Stimulated activated CD4-positive, alpha-beta T cell treated with anti-CD3 and anti-CD28 coated beads, Interleukin-15, amount 100 ng/mL, for 48 hours (primary cell): ENCODE measurements around the gene PPP2R2B.
"Not testable (repeated sequence)": the region's sequence is repeated elsewhere in the genome, so short reads cannot be mapped to it uniquely, and the experiment has no call there.

ENCODE experiments used
- DNase-seq, 2 donors: peaks; one replicate each; pipeline ENCODE4 v3.0.0-alpha.2; 2020; ENCODE audit warnings: low read depth in 2 of 2

Gene PPP2R2B

GRCh38 chr5:146609731-146610130 lies 268.8 kb downstream of the PPP2R2B start:
- not testable (repeated sequence) for DNase-seq

DNA sequence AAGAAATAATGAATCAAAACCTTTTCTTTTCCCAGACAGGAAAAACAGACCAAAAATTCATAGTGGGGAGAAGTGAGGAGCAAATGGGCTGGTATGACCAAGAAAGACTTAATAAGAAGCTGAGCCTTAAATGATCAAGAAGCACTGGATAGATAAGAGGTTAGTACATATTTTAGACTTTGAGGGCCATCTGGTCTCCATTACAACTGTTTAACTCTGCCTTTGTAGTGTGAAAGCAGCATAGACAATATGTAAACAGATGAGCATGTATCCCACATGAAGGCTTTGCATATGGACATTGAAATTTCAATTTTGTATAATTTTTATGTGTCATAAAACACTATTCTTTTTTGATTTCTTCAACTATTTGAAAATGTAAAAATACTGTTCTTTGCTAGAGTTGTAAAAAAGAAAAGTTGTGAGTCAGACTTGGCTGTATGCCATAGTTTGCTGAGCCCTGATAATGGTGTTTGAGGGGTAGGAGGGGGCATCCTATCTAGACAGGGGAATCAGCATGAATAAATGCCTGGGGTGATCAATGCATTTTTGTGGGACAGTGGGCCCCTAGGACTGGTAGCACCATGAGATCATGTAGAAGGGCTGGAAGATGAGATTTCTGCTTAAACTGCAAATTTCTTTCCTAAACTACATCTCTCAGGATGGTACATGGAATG lies 270.8 kb downstream of the PPP2R2B start:
- no peak for DNase-seq

GRCh38 chr5:146606893-146607292 lies 271.7 kb downstream of the PPP2R2B start:
- DNase-seq = no peak

DNA sequence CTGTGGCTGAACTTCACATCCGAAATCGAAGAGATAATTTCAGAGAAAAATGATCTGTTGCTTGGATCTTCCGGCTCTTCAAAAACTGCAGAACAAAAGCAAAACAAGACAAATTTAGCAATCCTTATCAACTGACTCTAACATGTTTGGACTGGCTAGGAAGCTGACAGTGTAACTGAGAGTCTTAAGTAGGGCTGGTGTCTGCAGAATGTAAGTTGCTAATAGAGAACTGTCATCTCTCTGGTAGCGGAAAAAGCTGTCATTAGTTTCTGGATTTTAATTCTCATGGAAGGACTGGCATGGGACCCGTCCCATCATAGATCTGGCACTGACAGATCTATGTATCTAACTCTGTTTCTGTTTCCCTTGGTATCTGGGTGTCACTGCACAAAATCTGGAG lies 278.2 kb downstream of the PPP2R2B start:
- DNase-seq = no peak

GRCh38 chr5:146599261-146599660 lies 279.3 kb downstream of the PPP2R2B start:
- no peak for DNase-seq

GRCh38 chr5:146595088-146595487 lies 283.5 kb downstream of the PPP2R2B start:
- no peak for DNase-seq

DNA sequence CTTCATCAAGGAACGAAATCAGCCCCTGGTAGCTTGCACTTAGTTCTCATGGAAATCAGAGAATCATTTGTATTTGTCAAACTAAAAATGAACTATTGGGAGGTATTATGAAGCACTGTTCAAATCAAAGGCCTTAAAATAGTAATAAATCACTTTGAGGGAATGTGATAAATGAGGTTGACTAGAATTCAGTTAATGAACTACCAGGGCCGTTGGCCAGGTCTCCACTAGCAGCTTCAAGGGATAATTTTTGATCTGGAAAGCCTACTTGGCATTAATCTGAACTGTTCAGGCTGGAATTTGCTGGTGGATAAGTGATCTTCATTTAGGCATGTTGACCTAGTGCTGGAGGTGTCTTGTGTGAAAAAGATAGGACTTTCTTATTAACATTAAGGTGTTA lies 286.2 kb downstream of the PPP2R2B start:
- DNase-seq = no peak

- no peak for DNase-seq
These were observed 289.6 kb downstream of the PPP2R2B start for GRCh38 chr5:146589028-146589345.

- DNase-seq = no peak
These were observed 290.1 kb downstream of the PPP2R2B start for GRCh38 chr5:146588331-146589027.

- no peak for DNase-seq
These were observed 291.8 kb downstream of the PPP2R2B start for GRCh38 chr5:146586752-146587151.

DNA sequence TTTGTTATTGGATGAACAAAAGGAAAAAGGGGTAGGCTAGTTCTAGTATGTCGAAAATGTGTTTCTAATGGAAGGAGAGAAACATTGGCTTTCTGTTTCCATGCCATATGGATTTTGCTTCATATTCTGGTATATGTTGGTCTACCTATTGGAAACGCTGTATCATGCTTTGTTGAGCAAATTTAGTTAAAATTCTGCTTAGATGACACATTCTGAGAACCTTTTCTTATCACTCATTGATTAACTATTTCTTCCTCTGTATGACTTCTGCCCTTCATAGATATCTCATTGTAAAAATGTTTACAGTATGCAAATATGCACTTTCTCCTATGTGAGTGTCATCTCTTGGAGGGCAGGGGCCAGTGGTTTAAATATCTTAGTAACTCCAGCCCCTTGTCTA lies 293.8 kb downstream of the PPP2R2B start:
- no peak for DNase-seq

GRCh38 chr5:146582051-146582596 lies 296.4 kb downstream of the PPP2R2B start:
- DNase-seq = no peak

- no peak for DNase-seq
These were observed 298.3 kb downstream of the PPP2R2B start for GRCh38 chr5:146580237-146580636.

DNA sequence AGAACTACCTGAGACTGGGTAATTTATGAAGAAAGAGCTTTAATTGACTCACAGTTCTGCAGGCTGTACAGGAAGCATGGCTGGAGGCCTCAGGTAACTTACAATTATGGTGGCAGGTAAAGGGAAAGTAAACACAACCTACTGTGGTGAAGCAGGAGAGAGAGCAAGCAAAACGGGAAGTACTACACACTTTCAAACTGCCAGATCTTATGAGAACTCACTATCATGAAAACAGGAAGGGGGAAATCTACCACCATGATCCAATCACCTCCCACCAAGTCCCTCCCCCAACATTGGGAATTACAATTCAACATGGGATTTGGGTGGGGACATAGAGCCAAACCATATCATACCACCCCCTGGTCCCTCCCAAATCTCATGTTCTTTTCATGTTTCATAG lies 303.8 kb downstream of the PPP2R2B start:
- DNase-seq = no peak

DNA sequence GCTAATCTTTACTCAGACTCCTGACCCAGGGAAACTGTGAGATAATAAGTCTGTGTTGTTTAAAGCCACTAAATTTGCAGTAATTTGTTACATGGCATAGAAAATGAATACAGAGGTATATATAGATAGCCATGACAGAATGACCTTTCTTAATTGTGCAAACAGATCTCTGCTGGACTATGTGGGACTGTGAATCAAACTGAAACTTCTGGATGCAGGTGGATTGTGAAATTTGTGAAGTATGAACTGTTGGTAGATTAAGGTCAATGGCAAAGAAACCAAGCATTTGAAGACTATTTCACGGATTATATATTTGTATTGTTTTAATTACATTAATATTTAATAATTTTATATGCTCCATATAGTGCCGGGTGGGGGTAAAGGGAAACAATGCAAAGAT lies 310.4 kb downstream of the PPP2R2B start:
- DNase-seq = no peak

- DNase-seq = peak; percentile 4 to 38
These were observed 312.7 kb downstream of the PPP2R2B start for GRCh38 chr5:146565764-146566367.

DNA sequence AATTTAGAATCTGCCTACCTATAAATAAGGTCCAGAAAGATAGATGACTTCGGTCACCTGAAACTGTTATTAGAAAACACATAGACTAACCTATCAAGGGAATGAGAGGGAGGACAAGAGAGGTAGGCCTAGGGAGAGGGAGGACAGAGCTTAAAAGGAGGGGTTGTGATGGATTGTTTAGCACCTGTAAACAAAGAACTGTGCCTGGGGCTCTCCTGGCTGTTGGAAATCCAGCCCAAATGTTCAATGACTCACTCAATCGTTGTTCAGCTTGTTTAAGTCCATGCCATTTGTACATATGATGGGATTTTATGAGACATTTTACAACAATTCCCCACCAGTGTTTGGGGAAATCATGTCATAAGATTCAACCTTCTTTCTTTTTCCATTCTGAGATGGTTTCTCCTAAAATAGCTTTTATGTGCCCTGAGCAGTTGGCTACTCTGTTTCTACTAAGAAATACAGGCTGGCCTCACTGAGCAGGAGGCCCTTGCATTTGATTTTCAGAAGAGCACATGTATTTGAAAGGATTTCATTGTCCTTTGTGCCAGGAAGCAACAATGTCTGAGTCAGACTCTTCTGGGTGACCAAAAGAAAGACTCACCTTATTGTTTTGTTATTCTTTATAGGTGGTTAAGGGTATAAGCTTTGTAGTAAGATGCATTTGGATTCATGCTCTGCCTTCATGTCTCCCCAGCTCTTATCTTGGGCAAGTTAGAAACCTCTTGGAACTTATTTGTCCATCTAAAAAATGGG lies 314.4 kb downstream of the PPP2R2B start:
- no peak for DNase-seq

DNA sequence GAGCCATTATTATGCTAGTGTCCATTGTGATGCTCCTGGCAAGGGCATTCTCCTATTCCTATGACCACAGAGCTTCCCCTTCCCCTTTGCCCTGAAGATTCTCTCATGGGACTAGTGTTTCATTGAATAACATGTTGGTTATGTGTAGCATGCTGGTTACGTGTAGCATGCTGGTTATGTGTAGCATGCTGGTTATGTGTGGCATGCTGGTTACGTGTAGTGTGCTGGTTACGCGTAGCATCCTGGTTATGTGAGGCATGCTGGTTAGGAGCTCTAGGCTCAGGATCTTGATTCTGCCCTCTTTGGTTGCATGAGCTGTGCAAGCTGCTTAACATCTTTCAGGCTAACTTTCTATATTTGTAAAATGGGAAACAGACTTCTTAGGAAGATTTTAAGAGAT lies 316.1 kb downstream of the PPP2R2B start:
- DNase-seq = no peak

DNA sequence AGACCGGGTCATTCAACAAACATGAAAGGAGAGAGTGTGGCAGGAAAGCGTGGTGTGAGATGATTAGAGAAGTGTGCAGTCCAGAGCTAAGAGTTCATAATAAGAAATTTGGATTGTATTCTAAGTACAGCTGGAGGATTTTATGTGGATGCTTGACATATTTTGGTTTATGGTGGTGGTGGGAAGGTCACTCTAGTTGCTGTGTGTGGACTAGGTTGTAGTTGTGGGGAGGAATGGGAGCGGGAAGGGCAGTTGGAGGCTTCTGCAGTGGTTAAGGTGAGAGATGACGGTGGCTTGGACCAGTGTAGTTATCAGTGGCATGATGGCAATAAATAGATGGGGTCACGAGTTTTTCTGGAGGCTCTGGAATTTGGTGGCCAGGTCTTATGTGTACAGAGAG lies 316.8 kb downstream of the PPP2R2B start:
- DNase-seq = no peak

- no peak for DNase-seq
These were observed 318.2 kb downstream of the PPP2R2B start for GRCh38 chr5:146560205-146560812.

DNA sequence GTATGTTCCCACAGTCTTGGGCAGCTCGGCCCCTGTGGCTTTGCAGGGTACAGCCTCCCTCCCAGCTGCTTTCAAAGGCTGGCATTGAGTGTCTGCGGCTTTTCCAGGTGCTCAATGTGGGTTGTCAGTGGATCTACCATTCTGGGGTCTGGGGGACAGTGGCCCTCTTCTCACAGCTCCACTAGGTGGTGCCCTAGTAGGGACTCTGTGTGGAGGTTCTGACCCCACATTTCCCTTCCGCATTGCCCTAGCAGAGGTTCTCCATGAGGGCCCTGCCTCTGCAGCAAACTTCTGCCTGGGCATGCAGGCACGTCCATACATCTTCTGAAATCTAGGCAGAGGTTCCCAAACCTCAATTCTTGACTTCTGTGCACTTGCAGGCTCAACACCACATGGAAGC lies 321.7 kb downstream of the PPP2R2B start:
- not testable (repeated sequence) for DNase-seq

DNA sequence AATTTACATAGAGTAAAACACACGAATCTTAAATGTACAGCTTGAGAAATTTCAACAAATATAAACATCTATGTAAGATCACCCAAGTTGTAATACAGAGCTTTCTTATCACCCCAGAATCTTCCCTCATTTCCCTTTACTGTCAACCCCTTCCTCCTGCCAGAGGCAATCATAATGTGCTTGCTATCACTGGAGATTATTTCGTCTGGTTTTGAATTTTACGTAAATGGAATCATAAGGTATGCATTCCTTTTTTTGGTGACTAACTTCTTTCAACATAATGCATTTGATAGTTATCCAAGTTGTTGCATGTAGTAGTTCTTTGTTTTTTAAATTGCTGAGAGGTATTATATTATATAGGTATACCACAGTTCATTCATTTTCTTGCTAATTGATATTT lies 325.1 kb downstream of the PPP2R2B start:
- DNase-seq = no peak
